Measurements from ENCODE around the gene EXOC7.

DNA sequence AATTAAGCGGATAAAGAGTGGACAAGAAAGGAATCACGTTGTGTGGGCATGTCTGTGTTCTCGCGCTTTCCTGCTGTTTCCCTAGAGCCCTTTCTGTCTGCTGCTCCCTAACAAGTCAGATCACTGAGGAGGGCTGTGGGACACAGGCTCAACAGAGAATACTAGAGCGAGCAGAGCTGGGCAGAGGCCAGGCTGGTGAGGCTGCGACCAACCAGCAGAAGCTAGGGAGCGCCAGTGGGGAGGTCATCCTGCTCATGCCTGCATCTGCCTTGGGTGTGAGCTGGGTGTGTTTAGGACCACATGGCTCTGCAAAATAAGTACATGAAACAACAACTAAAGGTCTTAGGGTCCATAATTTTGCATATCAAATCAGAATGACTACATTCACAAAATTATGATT lies 49.0 kb upstream of the EXOC7 start:
- TF ChIP-seq, protein P1, sequence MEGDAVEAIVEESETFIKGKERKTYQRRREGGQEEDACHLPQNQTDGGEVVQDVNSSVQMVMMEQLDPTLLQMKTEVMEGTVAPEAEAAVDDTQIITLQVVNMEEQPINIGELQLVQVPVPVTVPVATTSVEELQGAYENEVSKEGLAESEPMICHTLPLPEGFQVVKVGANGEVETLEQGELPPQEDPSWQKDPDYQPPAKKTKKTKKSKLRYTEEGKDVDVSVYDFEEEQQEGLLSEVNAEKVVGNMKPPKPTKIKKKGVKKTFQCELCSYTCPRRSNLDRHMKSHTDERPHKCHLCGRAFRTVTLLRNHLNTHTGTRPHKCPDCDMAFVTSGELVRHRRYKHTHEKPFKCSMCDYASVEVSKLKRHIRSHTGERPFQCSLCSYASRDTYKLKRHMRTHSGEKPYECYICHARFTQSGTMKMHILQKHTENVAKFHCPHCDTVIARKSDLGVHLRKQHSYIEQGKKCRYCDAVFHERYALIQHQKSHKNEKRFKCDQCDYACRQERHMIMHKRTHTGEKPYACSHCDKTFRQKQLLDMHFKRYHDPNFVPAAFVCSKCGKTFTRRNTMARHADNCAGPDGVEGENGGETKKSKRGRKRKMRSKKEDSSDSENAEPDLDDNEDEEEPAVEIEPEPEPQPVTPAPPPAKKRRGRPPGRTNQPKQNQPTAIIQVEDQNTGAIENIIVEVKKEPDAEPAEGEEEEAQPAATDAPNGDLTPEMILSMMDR (IDR thresholded peaks at IDR 0.05; ENCODE audit: borderline replicate concordance, extremely low read depth, low read length, poor library complexity, severe bottlenecking): no peak
- TF ChIP-seq EZH2 (IDR thresholded peaks at IDR 0.05; ENCODE audit: borderline replicate concordance, low read depth, low read length, severe bottlenecking): no peak
